Measurements from ENCODE around the gene ITSN1. TPM values are rescaled to one million over a fixed set of nuclear protein-coding genes. Genes with fewer than 3 reads are reported as not detected.
"Not testable (repeated sequence)": the region's sequence is repeated elsewhere in the genome, so short reads cannot be mapped to it uniquely, and the experiment has no call there.

Gene ITSN1
- total and polyA plus RNA-seq, 7 donors: 10.8 to 45.4 (median 35.7) TPM

GRCh38 chr21:33787431-33787830 lies 145.1 kb downstream of the ITSN1 start:
- intact Hi-C loops (cut with DNase I): no loop called here
- WGBS, 2 donors: 92 to 94% methylated on average over 2 of the region's 2 CpGs
- no peak for TF ChIP-seq EP300 (IDR thresholded peaks at IDR 0.05)
- TF ChIP-seq POLR2AphosphoS5 (IDR thresholded peaks at IDR 0.05): no peak
- TF ChIP-seq, protein P1, sequence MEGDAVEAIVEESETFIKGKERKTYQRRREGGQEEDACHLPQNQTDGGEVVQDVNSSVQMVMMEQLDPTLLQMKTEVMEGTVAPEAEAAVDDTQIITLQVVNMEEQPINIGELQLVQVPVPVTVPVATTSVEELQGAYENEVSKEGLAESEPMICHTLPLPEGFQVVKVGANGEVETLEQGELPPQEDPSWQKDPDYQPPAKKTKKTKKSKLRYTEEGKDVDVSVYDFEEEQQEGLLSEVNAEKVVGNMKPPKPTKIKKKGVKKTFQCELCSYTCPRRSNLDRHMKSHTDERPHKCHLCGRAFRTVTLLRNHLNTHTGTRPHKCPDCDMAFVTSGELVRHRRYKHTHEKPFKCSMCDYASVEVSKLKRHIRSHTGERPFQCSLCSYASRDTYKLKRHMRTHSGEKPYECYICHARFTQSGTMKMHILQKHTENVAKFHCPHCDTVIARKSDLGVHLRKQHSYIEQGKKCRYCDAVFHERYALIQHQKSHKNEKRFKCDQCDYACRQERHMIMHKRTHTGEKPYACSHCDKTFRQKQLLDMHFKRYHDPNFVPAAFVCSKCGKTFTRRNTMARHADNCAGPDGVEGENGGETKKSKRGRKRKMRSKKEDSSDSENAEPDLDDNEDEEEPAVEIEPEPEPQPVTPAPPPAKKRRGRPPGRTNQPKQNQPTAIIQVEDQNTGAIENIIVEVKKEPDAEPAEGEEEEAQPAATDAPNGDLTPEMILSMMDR (IDR thresholded peaks at IDR 0.05): no peak
- no peak for TF ChIP-seq POLR2A (IDR thresholded peaks at IDR 0.05)

GRCh38 chr21:33788438-33788837 lies 146.1 kb downstream of the ITSN1 start:
- 94 to 95% methylated on average over 5 of the region's 5 CpGs for WGBS, 2 donors
- intact Hi-C loops (cut with DNase I); H3K4me1 ChIP-seq; H3K9me3 ChIP-seq; H3K27ac ChIP-seq; H3K36me3 ChIP-seq; H3K27me3 ChIP-seq; H3K4me3 ChIP-seq; DNase-seq: not testable (repeated sequence)

More at GRCh38 chr21:33787431-33787830, 145.1 kb downstream of the ITSN1 start:
- Histone ChIP-seq H3K4me3 (no peak overlapping the region), H3K36me3 (peaks cover 0 to 7% (median 0%) of the 10 kb centered on the region in 4 donors), H3K4me1 (no peaks in the 10 kb centered on the region), H3K27ac (no peak overlapping the region), H3K9me3 (no peaks in the 10 kb centered on the region), H3K27me3 (no peaks in the 10 kb centered on the region)
- DNase-seq: no peak

DNA sequence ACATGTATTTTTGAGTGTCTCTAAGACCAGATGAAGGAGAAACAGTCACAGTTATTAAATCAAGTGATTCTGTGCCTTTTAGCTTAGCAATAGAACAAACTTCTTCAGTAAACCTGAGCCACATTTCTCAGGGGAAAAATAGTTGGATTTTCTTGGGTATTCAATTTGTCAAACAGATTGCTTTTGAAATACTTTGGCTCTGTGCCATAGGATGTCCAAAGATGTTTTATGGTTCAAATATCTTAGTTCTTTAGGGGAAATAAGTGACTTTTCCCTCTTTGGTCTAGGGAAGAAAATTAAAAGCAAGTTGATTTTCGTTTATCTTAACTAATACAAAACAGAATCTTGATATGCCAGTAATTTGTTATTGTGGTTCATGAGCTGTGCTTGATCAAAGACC lies 147.4 kb downstream of the ITSN1 start:
- DNase-seq: no peak
- Histone ChIP-seq H3K36me3 (peaks cover 0 to 6% (median 2%) of the 10 kb centered on the region in 4 donors), H3K4me1 (no peaks in the 10 kb centered on the region), H3K4me3 (no peak overlapping the region), H3K27ac (no peak overlapping the region), H3K9me3 (no peaks in the 10 kb centered on the region), H3K27me3 (no peaks in the 10 kb centered on the region)
- 61 to 81% methylated on average over 1 of the region's 1 CpG for WGBS, 2 donors
- TF ChIP-seq, protein P1 (IDR thresholded peaks at IDR 0.05): no peak
- TF ChIP-seq EP300 (IDR thresholded peaks at IDR 0.05): no peak
- TF ChIP-seq POLR2AphosphoS5 (IDR thresholded peaks at IDR 0.05): no peak
- no peak for TF ChIP-seq POLR2A (IDR thresholded peaks at IDR 0.05)
- intact Hi-C loops (cut with DNase I): no loop called here

DNA sequence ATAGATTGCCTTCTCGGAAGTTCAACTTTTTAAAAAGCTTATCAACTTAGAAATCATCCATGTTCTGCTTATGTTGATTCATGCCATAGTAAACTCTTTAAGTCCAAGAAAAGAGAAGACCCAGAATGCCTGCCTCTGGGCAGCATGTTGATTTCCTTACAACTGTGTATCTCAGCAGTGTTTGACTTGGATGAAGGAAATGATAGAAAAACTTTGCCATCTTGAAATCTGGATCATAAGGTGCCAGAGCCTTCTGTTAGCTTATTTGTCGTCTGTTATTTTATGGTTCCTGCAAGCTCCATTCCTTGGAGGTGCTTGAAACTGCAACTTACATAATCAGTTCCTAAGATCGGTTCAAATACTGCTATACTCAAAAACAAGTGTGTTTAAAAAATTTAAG lies 148.8 kb downstream of the ITSN1 start:
- Histone ChIP-seq H3K27me3 (no peaks in the 10 kb centered on the region), H3K4me3 (no peak overlapping the region), H3K4me1 (no peaks in the 10 kb centered on the region), H3K9me3 (no peaks in the 10 kb centered on the region), H3K27ac (no peak overlapping the region), H3K36me3 (peaks cover 0 to 15% (median 3%) of the 10 kb centered on the region in 4 donors)
- intact Hi-C loops (cut with DNase I): no loop called here
- TF ChIP-seq POLR2AphosphoS5 (IDR thresholded peaks at IDR 0.05): no peak
- TF ChIP-seq POLR2A (IDR thresholded peaks at IDR 0.05): no peak
- TF ChIP-seq EP300 (IDR thresholded peaks at IDR 0.05): no peak
- TF ChIP-seq, protein P1 (IDR thresholded peaks at IDR 0.05): no peak
- WGBS, 2 donors: 86 to 91% methylated on average over 3 of the region's 3 CpGs
- DNase-seq: no peak

DNA sequence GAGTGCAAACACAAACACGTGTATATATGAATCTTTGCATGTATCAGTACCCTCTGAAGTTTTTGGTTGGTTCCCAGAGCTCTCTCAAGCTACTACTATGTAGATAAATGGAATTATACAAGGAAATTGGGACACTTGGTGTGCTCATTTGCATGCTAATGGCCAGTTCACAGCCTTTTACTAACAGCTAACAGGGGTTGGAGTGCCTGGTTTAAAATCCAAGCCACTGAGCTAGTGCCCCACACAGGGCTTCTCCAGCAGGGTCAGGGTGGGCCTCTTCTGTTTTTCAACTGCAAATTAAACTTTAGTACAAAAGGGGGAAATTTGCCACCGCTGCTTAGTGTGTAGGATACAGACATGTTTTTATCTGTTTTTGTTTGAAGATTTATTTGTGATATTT lies 152.3 kb downstream of the ITSN1 start:
- no peak overlapping the region for H3K27ac ChIP-seq
- H3K4me3 ChIP-seq: no peak overlapping the region
- no peaks in the 10 kb centered on the region for H3K4me1 ChIP-seq
- intact Hi-C loops (cut with DNase I): no loop called here
- H3K9me3 ChIP-seq: no peaks in the 10 kb centered on the region
- 74 to 79% methylated on average over 2 of the region's 2 CpGs for WGBS, 2 donors
- DNase-seq: no peak
- peaks cover 0 to 30% (median 18%) of the 10 kb centered on the region in 4 donors for H3K36me3 ChIP-seq
- no peak for TF ChIP-seq POLR2AphosphoS5 (IDR thresholded peaks at IDR 0.05)
- TF ChIP-seq EP300 (IDR thresholded peaks at IDR 0.05): no peak
- TF ChIP-seq, protein P1 (IDR thresholded peaks at IDR 0.05): no peak
- TF ChIP-seq POLR2A (IDR thresholded peaks at IDR 0.05): no peak
- no peaks in the 10 kb centered on the region for H3K27me3 ChIP-seq
